GM12874 (cell line): ENCODE data around the gene ADAM19.

Experiments used
- TF ChIP-seq, protein P1 (sequence below): IDR thresholded peaks from 2 replicates; pipeline ENCODE4 v1.5.1; 2011; ENCODE audit warnings: low read depth, mild to moderate bottlenecking, control low read depth, low read length, moderate library complexity; ENCODE audit not compliant: insufficient read depth

ADAM19 gene

DNA sequence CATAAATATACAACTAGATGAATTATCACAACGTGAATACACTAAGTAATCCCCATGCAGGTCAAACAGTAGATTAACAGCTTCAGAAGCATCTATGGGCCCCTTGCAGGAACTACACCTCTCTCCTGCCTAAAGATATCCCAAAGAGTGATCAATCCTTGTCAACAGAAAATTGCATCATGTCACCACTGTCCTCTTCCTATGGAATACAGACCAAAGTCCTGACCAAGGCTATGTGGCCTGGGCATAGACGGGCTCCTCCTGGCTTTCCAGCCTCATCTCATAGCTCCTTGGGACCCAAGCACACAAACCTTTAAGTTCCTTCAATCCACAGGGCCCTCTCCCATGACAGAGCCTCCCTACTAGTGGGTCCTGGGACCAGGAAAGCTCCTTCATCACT is 90.2 kb downstream of the ADAM19 start:
- TF ChIP-seq, protein P1, sequence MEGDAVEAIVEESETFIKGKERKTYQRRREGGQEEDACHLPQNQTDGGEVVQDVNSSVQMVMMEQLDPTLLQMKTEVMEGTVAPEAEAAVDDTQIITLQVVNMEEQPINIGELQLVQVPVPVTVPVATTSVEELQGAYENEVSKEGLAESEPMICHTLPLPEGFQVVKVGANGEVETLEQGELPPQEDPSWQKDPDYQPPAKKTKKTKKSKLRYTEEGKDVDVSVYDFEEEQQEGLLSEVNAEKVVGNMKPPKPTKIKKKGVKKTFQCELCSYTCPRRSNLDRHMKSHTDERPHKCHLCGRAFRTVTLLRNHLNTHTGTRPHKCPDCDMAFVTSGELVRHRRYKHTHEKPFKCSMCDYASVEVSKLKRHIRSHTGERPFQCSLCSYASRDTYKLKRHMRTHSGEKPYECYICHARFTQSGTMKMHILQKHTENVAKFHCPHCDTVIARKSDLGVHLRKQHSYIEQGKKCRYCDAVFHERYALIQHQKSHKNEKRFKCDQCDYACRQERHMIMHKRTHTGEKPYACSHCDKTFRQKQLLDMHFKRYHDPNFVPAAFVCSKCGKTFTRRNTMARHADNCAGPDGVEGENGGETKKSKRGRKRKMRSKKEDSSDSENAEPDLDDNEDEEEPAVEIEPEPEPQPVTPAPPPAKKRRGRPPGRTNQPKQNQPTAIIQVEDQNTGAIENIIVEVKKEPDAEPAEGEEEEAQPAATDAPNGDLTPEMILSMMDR, result no peak

DNA sequence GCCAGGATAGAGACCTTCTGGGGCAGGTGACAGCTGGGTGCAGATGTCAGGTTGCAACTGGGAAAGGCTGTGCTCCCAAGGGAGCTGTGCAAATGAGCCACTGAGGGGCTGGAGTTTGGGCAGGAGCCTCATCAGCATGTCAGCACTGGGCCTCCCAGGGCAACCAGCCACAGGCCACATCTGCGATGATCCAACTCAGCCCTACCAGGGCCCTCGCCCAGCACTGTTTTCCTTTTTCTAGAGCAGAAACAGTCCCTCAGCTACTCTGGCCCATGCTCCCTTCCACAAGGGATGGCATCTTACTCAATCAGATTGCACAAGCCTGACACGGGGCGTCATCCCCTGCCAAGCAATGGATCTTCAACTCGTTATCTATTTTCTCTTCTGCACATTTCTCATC is 90.8 kb downstream of the ADAM19 start:
- TF ChIP-seq, protein P1, result no peak

DNA sequence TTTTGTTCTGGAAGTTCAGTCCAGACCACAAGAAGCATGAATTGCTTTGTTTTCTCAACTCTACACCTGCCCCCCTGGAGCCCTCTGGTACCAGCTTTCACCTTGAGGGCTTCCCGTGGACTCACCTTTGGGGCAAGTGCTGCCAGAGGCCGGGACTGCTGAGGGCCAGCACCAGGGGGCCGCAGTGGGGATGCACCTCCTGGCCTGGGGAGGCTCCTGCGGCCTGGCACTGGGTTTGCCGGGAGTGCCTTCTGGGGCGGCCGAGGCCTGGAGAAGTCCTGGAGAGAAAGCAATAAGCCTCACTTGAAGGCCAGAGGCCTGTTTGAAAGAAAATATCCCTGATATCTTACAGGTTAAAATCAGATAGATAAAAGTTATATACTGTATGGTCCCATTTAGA is 93.9 kb downstream of the ADAM19 start:
- TF ChIP-seq, protein P1, result no peak

DNA sequence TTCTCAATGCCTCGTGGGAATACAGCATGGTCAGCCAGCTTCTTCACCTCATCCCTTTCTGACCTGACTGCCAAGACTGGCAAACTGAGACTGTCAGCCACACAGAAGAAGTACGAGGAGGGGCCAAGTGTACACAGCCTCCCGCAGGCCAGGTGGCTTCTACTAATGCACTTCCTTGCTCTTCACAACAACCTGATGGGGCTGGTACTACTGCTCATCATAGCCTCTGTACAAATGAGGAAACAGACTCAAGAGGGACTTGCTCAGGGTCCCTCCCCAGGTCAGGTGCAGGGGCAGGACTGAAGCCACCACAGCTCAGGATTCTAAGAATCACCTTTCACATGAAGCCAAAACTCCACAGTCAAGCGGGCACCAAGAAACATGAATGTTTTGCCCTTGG is 94.3 kb downstream of the ADAM19 start:
- TF ChIP-seq, protein P1, result no peak

DNA sequence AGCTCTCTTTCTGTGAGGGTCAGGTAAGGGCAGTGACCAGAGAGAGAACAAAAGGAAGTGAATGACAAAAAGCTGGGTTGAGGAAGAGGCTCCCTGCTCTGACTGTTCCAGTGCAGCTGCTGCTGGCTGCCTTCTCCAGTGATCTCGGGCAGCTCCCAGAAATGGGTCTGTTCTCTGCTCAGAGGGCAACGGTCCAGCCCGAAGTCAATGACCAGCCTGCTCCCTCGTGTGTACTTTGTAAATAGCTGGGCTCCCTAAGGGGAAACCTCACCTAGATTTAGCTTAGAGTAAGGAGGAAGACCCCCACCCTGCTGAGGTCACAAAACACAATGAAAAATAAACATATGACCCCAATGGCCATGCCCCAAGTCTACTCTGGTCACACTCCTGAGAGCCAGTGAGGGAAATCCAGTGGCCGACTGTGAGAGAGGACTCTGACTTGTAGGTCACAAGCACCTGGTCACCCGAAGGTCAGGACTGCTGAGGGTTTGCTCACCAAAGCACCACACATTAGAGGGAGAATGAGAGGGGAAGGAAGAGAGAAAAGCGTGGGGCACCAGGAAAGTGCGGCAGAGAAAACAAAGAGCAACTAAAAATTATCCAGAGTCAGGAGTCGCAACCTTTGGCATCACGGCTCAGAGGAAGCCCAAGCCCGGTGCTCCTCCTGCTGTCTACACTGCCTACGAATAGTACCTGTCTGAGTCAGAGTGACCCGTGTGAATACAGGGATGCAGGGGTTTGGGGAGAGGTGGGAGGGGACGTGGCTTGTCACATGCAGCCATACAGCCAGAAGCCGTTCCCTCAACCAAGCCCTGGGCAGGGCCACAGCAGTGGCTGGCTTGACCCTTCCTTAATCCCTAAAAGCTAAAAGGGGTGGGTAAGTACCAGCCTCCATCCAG is 95.7 kb downstream of the ADAM19 start:
- TF ChIP-seq, protein P1, result no peak

DNA sequence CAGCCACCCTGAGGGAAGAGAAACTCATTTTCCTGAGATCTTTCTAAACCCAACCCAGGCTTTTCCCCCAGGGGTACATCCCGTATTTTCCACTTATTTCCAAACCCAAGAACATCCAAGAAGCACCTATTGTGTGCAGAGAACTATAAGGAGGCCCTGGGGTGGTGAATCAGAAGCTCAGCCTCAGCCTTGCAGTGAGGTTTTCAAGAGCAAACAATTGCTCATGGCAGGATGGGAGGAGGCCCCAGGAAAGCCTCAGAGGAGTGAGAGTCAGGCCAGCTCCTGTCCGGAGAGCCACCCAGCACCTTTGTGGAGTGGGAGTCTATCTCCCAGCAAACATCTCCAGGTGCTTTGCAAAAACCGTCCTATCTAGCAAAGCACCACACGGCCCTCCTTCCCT is 96.4 kb downstream of the ADAM19 start:
- TF ChIP-seq, protein P1, result no peak

DNA sequence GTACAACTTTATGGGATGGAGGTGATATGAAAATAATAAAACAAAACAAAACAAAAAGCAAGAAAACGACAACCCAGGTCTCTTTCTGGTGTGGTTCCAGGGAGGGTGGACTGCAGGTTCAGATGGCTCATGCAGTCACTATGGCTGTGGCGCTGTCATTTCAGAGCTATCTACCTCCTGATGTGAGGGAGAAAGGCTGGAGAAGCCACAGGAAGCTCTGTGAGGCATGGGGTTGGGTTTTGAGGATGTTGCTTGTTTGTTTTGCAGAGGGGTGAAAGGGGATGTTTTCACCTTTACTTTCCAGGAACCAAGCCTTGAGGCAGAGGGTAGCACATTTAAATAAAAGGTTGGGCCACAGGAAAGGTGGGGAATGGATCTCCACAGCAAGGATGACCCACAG is 96.8 kb downstream of the ADAM19 start:
- TF ChIP-seq, protein P1, result no peak
